PC-3 (cell line): ENCODE measurements around the gene MYO18A. TPM values are rescaled to one million over a fixed set of nuclear protein-coding genes. Genes with fewer than 3 reads are reported as not detected.
A peak's percentile ranks its signal among the peaks of the same experiment; 100 is the strongest.

ENCODE experiments used
- ATAC-seq: fragments of 200-7000 bp; cut with Tn5 transposase; 2 replicates; pipeline ENCODE4 v1.9.1; 2020; ENCODE audit warnings: mild to moderate bottlenecking, moderate library complexity
- BruUV-seq: library from RNA; stranded (reverse); fragments of 400-500 nt; replicated peaks from 2 replicates; lab custom pipeline; 2021; lab: Mats Ljungman, UMichigan
- CTCF ChIA-PET: fragments of 300-600 bp; sonication (Branson Sonifier 250); formaldehyde crosslinking; loops from one replicate; lab custom pipeline; 2022; ENCODE audit warnings: antibody characterized with exemption; lab: Charles Lee
- POLR2A ChIA-PET: fragments of 300-600 bp; sonication (Branson Sonifier 250); formaldehyde crosslinking; loops from one replicate; lab custom pipeline; 2022; ENCODE audit warnings: antibody characterized with exemption; ENCODE audit not compliant: unreplicated experiment; lab: Charles Lee
- DNase-seq: peaks from one replicate; pipeline ENCODE4 v3.0.0-alpha.2; 2015
- H2AFZ ChIP-seq: fragments of 300-600 bp; sonication (generic); 2 replicates; pipeline ENCODE4 v1.6.0; 2016; ENCODE audit warnings: antibody characterized with exemption, low read length
- H3F3A ChIP-seq: fragments of 300-600 bp; sonication (generic); one replicate; pipeline ENCODE4 v1.6.0; 2017; ENCODE audit warnings: antibody characterized with exemption, low read length, control low read depth, mild to moderate bottlenecking; ENCODE audit not compliant: unreplicated experiment
- H3K27ac ChIP-seq: fragments of 300-600 bp; sonication (generic); 2 replicates; pipeline ENCODE4 v1.5.1; 2016; ENCODE audit warnings: mild to moderate bottlenecking, low read length
- H3K27me3 ChIP-seq: fragments of 300-600 bp; sonication (generic); 2 replicates; pipeline ENCODE4 v1.6.1; 2016; ENCODE audit warnings: low read length, mixed read lengths
- H3K36me3 ChIP-seq: fragments of 300-600 bp; sonication (generic); 2 replicates; pipeline ENCODE4 v1.6.1; 2016; ENCODE audit warnings: low read depth, mixed run types, low read length, mixed read lengths
- H3K4me1 ChIP-seq: fragments of 300-600 bp; sonication (generic); 2 replicates; pipeline ENCODE4 v1.5.1; 2016; ENCODE audit warnings: low read length; ENCODE audit not compliant: insufficient read depth
- H3K4me2 ChIP-seq: fragments of 300-600 bp; sonication (generic); 2 replicates; pipeline ENCODE4 v1.6.0; 2016; ENCODE audit warnings: low read length
- H3K4me3 ChIP-seq: fragments of 300-600 bp; sonication (generic); 2 replicates; pipeline ENCODE4 v1.5.1; 2016; ENCODE audit warnings: mild to moderate bottlenecking, low read length, mixed read lengths
- H3K79me2 ChIP-seq: fragments of 300-600 bp; sonication (generic); 2 replicates; pipeline ENCODE4 v1.6.1; 2017; ENCODE audit warnings: low read length, mixed read lengths
- H3K9ac ChIP-seq: fragments of 300-600 bp; sonication (generic); 2 replicates; pipeline ENCODE4 v1.6.0; 2016; ENCODE audit warnings: mild to moderate bottlenecking, low read length
- H3K9me2 ChIP-seq: fragments of 300-600 bp; sonication (generic); replicated peaks from 2 replicates; pipeline ENCODE4 v1.6.1; 2016; ENCODE audit warnings: mixed run types, low read length, mixed read lengths
- H3K9me3 ChIP-seq: fragments of 300-600 bp; sonication (generic); 2 replicates; pipeline ENCODE4 v1.6.1; 2016; ENCODE audit warnings: low read length, mixed read lengths
- H4K20me1 ChIP-seq: fragments of 300-600 bp; sonication (generic); 2 replicates; pipeline ENCODE4 v1.6.1; 2016; ENCODE audit warnings: low read length, mixed read lengths
- CTCF ChIP-seq: fragments of 300-600 bp; sonication (generic); conservative IDR thresholded peaks from 2 replicates; pipeline ENCODE4 v1.5.1; 2017; ENCODE audit warnings: antibody characterized with exemption, low read depth, mild to moderate bottlenecking, low read length
- EZH2 ChIP-seq: fragments of 300-600 bp; sonication (generic); IDR thresholded peaks from one replicate; pipeline ENCODE4 v1.6.1; 2017; ENCODE audit warnings: antibody characterized with exemption, mild to moderate bottlenecking, low read length; ENCODE audit not compliant: unreplicated experiment
- EZH2phosphoT487 ChIP-seq: fragments of 300-600 bp; sonication (generic); IDR thresholded peaks from 2 replicates; pipeline ENCODE4 v1.6.1; 2018; ENCODE audit warnings: mild to moderate bottlenecking, antibody characterized with exemption, low read length, borderline replicate concordance
- intact Hi-C: fragments of 100-400 bp; cut with micrococcal nuclease; formaldehyde crosslinking; loops from 2 replicates; pipeline ENCODE4 v1.9.0; 2023
- total RNA-seq: library from RNA; depleted of rRNA; stranded (reverse); fragments of >200 nt; gene quantifications from 2 replicates; pipeline ENCODE4 v1.2.3, GENCODE V29; 2014

MYO18A gene
- total RNA-seq, 1 experiment from 2014 or later: 28.0 TPM

- H3K9ac ChIP-seq: no peak overlapping the region
- no peak overlapping the region for H2AFZ ChIP-seq
- intact Hi-C loops: no loop called here
- ChIA-PET POLR2A (no interaction called here), CTCF (no interaction called here)
- no peak overlapping the region for H3K4me3 ChIP-seq
- BruUV-seq: no TSS peak
- DNase-seq (no peak), ATAC-seq (no peak)
- H4K20me1 ChIP-seq: no peaks in the 10 kb centered on the region
- TF ChIP-seq CTCF (no peak), EZH2phosphoT487 (no peak), EZH2 (no peak)
- H3K27me3 ChIP-seq: no peaks in the 10 kb centered on the region
- peaks cover 14% of the 10 kb centered on the region for H3K4me1 ChIP-seq
- no peaks in the 10 kb centered on the region for H3K36me3 ChIP-seq
- H3K9me2 ChIP-seq: no peaks in the 10 kb centered on the region
- H3K79me2 ChIP-seq: no peaks in the 10 kb centered on the region
- H3K9me3 ChIP-seq: no peaks in the 10 kb centered on the region
- H3K4me2 ChIP-seq: no peak overlapping the region
- no peak overlapping the region for H3K27ac ChIP-seq
- H3F3A ChIP-seq: no peaks in the 10 kb centered on the region
Measured at GRCh38 chr17:29125651-29126050, 54.5 kb downstream of the MYO18A start.

GRCh38 chr17:29124925-29125273 is 55.3 kb downstream of the MYO18A start:
- H3K79me2 ChIP-seq: no peaks in the 10 kb centered on the region
- no TSS peak for BruUV-seq
- no peaks in the 10 kb centered on the region for H3K9me2 ChIP-seq
- no peak overlapping the region for H3K4me2 ChIP-seq
- no peaks in the 10 kb centered on the region for H3K27me3 ChIP-seq
- peak overlapping the region; percentile 30; the same call in 1 of the 2 replicates for H3K27ac ChIP-seq
- intact Hi-C loops: loop anchor here (1.0 kb wide), 1 partner anchor 20 kb away; no protein-coding TSS in a partner anchor
- H2AFZ ChIP-seq: no peak overlapping the region
- CTCF ChIA-PET: interaction anchor here (1.3 to 1.9 kb wide), 6 partner anchors 13 to 173 kb away, joined by 3 to 23 read pairs (median 11); partner anchors contain the start of gene MYO18A
- H4K20me1 ChIP-seq: no peaks in the 10 kb centered on the region
- H3K4me3 ChIP-seq: no peak overlapping the region
- H3K4me1 ChIP-seq: peaks cover 14% of the 10 kb centered on the region
- TF ChIP-seq CTCF (no peak), EZH2 (no peak), EZH2phosphoT487 (no peak)
- no peak overlapping the region for H3K9ac ChIP-seq
- H3F3A ChIP-seq: no peaks in the 10 kb centered on the region
- DNase-seq: peak; percentile 57
- no peaks in the 10 kb centered on the region for H3K36me3 ChIP-seq
- no peaks in the 10 kb centered on the region for H3K9me3 ChIP-seq
- ATAC-seq: peak; percentile 87
- POLR2A ChIA-PET: interaction anchor here (0.5 kb wide), 1 partner anchor 173 kb away, joined by 5 read pairs; no protein-coding TSS in a partner anchor

- peak; percentile 72 for DNase-seq
- Histone ChIP-seq H3K9me2 (no peaks in the 10 kb centered on the region), H3K27me3 (no peaks in the 10 kb centered on the region), H3K27ac (no peak overlapping the region), H3K9ac (no peak overlapping the region), H3F3A (no peaks in the 10 kb centered on the region), H2AFZ (no peak overlapping the region), H3K36me3 (no peaks in the 10 kb centered on the region), H4K20me1 (no peaks in the 10 kb centered on the region), H3K79me2 (no peaks in the 10 kb centered on the region), H3K4me3 (no peak overlapping the region), H3K9me3 (no peaks in the 10 kb centered on the region), H3K4me1 (peaks cover 14% of the 10 kb centered on the region), H3K4me2 (no peak overlapping the region)
- no TSS peak for BruUV-seq
- no peak for TF ChIP-seq EZH2
- TF ChIP-seq CTCF: peak; percentile 67
- TF ChIP-seq EZH2phosphoT487: no peak
- CTCF ChIA-PET: interaction anchor here (0.5 to 1.9 kb wide), 13 partner anchors 9 to 172 kb away, joined by 3 to 23 read pairs (median 5); partner anchors contain the start of gene MYO18A
- POLR2A ChIA-PET: interaction anchor here (0.5 kb wide), 1 partner anchor 173 kb away, joined by 5 read pairs; no protein-coding TSS in a partner anchor
- intact Hi-C loops: loop anchor here (1.0 kb wide), 1 partner anchor 21 kb away; no protein-coding TSS in a partner anchor
- peak; percentile 92 for ATAC-seq
Measured at GRCh38 chr17:29124135-29124924, 55.9 kb downstream of the MYO18A start.
